HG02763 (cell line): ENCODE data around the gene CHD9NB.
"Not testable (repeated sequence)": the region's sequence is repeated elsewhere in the genome, so short reads cannot be mapped to it uniquely, and the experiment has no call there.

ENCODE experiments used
- ATAC-seq: cut with Tn5 transposase; IDR thresholded peaks from one replicate; pipeline ENCODE4 v1.9.1; 2021; ENCODE audit warnings: mild to moderate bottlenecking, moderate library complexity; ENCODE audit not compliant: unreplicated experiment

CHD9NB gene

DNA sequence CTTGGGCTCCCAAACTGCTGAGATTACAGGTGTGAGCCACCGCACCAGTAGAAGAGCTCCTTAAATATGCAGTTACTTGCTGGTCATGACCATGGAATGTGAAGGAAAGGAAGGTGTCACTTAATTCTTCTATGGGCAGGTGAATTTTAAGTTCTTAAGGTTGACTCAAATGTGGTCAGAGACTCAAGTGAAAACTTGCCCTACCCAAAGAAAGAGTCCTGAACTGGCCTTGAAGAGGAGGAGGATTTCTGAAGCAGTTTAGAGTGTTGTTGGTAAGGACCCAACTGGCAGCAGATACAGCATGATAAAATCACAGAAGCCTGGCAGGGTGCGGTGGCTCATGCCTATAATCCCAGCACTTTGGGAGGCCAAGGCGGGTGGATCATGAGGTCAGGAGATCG is 31.4 kb upstream of the CHD9NB start:
- no peak for ATAC-seq

DNA sequence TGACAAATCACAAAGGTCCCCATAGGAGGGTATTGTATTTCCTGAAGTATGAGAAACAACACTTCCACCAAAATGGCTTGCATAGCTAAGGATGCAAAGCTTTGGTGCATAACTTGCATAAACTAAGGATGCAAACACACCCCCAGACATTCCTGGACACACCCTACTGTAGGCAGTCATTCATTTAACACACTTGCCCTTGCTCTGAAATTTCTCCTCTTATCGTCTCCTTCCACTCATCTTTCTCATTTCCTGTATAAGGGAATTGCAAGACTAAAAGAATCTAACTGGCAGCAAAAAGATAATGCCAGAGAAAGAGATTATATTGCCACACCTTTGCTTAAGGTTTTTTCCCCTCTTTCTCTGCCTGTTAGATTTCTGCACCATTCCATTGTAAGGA is 30.4 kb upstream of the CHD9NB start:
- no peak for ATAC-seq

DNA sequence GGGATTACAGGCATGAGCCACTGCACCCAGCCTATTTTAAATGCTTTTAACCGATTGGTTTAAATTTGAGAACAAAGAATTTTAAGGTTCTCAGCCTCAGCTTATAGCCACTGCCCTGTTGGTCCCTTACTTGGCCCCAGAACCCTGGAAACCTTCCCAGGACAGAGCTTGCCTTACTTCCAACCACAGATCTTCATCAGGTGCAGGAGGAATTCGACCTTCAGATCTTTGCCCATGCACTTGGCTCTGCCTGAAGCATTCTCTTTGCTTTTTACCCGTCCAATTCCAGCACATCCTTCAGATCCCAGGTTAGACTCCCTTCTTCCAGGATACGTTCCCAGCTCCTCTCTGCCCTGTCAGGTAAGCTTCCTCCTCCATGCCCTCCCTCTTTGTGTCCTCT is 29.8 kb upstream of the CHD9NB start:
- no peak for ATAC-seq

DNA sequence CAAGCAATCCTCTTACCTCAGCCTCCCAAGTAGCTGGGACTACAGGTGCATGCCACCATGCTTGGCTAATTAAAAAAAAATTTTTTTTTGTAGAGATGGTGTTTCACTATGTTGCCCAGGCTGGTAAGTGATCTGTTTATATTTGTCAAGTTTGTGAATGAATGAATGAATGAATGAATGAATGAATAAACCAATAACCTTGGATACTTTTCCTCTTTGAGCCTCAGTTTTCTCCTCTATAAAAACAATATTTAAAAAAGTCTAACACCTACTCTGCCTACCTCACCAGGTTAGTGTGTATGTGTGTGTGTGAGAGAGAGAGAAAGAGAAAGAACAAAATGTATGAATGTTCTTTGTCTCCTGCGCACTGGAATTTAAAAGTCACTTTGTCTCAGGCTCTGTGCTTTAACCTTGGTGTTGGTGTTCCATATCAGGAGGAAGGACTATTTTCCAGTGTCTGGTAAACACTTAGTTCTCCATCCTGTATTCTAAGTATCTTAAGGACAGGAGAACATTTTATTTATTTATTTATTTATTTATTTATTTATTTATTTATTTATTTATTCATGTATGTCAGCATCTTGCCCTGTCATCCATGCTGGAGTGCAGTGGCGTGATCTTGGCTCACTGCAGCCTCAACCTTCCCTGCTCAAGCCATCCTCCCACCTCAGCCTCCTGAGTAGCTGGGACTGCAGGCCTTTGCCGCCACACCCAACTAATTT is 29.1 kb upstream of the CHD9NB start:
- no peak for ATAC-seq

DNA sequence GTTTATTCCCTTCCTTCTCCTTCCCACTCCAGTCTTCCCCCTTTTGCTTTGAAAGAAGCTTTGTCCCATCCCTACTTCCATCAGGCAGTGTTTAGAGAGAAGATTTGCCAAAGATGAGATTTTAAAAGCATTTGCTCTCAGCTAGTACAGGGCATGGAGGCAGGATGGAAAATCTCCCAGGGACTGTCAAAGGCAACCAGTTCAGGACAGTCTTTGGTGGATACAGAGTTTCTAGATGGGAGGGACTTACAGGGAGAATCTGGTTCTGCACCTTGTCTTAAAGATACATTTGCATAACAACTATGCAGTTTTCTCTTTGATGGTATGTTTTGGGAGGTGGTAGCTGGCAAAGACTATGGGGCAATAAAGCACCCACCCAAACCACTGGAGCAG is 28.3 kb upstream of the CHD9NB start:
- no peak for ATAC-seq

DNA sequence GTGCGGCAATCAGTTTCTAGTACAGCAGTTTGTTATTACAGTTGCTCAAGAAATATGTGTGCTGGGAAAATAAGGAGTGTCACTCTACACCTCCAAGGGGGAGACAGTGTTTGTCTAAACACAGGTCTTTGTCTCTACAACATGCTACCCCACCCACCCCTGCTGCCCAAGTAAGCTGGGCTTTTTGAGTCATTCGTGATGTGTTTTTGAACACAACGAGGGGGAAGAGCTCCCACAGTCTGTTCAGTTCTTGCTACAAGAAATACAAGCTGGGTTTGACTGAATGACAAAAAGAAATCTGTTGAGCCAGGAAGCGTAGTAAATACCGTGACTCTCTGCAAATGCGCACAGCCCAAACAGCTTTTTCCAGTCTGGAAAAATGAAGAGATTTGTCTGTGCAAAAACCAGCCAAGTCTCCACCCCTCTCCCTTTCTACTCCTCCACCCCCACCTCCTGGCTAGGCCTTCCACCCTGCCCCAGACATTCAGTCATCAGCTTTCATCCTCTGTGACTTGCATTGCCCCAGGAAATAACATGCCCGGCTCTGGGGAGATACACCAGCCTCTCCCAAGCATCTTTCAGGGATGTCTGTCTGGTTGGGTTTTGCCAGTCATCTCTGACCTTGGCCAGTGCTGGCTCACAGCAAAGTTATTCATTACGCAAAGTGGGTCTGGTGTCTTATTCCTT is 27.8 kb upstream of the CHD9NB start:
- ATAC-seq, result no peak

DNA sequence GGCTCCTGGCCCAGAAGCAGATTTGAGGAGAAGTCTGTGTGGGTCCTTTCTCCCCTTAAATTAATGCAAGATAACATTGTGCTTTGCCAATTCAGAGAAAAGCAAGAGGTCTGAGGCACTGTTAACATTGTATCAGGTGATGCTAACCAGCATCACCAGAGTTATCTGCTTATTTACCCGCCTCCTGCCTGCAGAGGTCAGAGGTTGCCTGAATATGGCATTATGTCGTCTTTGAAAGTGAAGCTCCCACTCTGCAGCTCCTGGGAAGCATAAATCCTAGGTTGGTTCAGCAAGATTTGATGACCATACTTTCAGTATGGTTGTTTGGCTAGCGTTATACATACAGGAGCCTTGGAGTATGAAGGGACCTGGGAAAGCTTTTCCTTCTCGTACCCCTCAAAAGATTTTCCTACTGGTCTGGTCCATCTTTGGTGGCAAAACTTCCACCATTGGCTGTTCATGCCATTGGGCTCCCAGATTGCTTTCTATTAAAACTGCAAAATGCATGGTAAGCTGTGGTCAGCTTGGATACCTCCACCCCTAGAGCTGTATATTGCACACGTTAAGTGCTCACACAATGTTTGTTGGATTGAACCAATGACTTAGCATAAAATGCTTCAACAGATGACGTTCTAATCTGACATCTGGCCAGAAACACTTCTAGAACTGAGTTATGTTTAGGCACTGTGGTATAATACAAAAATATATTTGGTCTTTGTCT is 26.2 kb upstream of the CHD9NB start:
- no peak for ATAC-seq

DNA sequence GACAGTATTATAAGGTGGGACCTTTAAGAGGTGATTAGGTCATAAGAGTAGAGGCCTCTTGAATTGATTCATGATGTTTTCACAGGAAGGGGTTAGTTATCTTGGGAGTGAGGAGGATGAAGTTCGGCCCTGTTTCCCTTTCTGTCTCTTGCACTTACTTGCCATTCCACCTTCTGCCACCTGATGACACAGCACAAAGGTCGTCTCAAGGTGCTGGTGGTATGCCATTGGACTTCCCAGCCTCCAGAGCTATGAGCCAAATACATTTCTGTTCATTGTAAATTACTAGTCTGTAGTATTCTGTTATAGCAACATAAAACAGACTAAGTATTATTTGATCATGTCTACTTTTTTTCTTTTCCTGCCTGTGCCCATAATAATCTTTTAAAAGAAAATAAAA is 25.6 kb upstream of the CHD9NB start:
- no peak for ATAC-seq

DNA sequence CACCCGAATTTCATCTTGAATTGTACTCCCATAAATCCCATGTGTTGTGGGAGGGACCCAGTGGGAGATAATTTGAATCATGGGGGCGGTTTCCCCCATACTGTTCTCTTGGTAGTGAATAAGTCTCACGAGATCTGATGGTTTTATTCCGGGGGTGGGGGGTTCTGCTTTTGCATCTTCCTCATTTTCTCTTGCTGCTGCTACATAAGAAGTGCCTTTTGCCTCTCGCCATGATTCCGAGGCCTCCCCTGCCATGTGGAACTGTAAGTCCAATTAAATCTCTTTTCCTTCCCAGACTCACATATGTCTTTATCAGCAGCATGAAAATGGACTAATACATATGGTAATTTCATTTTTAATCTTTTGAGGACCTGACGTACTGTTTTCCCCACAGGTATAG is 22.8 kb upstream of the CHD9NB start:
- ATAC-seq, result not testable (repeated sequence)

DNA sequence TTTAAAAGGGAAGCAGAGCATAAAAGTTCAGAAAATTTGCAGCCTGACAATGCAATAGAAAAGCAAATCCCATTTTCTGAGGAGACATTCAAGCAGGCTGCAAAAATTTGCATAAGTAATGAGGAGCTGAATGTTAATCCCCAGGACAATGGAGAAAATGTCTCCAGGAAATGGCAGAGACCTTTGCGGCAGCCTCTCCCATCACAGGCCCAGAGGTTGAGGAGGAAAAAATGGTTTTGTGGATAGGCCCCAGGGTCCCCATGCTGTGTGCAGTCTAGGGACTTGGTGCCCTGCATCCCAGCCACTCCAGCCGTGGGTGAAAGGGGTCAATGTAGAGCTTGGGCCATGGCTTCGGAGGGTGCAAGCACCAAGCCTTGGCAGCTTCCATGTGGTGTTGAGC is 21.6 kb upstream of the CHD9NB start:
- not testable (repeated sequence) for ATAC-seq

DNA sequence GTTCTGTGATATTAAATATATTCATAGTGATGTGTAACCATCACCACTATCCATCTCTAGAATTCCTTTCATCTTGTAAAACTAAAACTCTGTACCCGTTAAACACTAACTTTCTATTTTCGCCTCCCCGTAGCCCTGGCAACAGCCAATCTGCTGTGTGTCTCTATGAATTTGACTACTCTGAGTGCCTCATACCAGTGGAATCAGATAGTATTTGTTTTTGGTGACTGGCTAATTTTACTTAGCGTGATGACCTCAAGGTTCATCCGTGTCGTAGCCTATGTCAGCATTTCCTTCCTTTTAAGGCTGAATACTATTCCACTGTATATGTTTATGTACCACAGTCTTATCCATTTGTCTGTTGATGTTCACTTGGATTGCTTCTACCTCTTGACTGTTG is 20.3 kb upstream of the CHD9NB start:
- ATAC-seq, result no peak

DNA sequence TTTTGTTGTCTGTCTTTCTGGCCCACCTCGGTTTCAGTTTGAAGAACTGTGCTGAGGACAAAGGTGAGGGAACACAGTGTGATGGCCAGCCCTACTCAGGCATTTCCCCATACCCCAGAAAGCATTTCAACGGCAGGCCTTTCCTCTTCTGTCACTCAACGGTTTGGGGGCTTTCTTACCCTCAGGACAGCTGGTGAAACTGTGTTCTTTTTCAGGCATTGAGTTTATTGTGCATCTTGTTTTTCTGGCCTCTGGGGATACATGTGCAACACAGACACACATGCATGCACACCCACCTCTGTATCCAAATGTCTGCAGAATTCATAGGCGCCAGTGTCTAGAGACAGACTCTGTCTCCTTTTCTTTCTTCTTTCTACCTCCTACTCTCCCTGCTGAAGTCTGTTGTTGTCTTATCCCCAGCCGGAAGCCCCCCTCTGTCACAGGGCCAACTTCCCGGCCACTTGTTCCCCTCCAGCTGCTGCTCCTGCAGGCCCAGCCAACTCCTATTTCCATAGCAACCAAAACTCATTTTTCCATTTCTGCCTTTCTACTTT is 19.1 kb upstream of the CHD9NB start:
- peak; percentile 49 for ATAC-seq

DNA sequence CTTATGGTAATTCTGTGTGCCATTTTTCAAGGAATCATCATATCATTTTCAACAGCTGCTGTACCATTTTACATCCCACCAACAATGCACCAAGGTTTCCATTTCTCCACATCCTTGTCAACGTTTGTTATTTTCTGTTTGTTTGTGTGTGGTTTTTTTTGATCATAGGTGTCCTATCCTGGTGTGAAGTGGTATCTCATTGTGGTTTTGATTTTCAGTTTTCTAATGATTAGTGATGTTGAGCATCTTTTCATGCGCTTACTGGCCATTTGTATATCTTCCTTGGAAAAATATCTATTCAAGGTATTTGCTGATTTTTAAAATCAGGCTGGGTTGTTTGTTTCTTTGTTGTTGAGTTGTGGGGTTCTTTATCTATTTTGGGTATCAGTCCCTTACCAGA is 17.1 kb upstream of the CHD9NB start:
- no peak for ATAC-seq

DNA sequence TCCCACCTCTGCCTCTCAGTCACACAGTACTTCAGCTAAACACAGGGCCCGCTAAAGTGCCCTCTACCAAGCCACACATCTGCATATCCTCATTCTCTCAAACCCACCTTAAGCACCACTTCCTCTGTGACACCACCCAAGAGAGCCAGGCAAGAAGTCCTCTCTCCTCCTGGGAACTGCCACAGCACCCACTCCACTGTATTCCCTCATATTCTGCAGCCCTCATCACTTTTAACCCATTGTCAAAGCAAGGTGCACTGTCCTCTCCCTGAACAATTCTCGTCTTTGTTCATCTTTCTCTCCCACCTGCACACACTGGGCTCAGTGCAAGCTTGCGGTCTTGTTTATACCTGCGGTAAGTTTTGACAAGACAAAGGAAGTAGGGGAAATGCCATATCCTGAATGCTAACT is 15.7 kb upstream of the CHD9NB start:
- peak; percentile 65 for ATAC-seq

DNA sequence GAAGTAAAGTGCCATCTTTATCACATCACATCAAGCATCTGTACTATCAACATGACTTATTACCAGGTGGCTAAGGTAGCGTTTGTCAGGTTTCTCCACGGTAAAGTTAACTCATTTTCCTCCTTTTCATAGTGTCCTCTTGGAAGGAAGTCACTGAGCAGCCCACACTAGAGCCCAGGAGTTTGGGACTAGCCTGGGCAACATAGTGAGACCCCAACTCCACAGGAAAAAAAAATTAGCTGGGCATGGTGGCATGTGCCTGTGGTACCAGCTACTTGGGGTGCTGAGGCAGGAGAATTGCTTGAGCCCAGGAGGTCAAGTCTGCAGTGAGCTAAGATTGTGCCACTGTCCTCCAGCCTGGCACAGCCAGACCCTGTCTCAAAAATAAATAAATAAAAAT is 15.0 kb upstream of the CHD9NB start:
- ATAC-seq, result no peak

DNA sequence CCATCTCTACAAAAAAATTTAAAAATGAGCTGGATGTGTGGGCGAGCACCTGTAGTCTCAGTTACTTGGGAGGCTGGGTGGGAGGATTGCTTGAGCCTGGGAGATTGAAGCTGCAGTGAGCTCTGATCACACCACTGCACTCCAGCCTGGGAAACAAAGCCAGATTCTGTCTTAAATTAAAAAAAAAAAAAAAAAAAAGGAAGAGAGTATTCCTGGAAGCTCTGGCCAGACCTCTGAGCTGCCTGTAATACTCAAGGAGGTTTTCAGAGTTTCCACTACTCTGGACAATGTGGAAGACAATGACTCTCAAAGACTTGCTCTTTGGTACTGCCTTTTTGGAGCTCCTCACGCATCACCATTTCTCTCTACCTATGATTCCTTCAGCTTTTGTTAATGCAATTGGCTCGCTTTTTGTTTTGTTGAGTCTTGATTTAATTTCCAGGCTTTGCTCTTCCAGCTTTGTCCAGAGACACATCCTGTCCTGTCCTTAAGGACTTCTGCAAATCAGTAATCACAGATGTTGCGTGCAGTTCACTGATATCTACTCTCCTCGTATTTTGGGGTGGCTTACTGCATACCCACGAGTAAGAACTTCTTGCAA is 12.9 kb upstream of the CHD9NB start:
- ATAC-seq, result no peak

DNA sequence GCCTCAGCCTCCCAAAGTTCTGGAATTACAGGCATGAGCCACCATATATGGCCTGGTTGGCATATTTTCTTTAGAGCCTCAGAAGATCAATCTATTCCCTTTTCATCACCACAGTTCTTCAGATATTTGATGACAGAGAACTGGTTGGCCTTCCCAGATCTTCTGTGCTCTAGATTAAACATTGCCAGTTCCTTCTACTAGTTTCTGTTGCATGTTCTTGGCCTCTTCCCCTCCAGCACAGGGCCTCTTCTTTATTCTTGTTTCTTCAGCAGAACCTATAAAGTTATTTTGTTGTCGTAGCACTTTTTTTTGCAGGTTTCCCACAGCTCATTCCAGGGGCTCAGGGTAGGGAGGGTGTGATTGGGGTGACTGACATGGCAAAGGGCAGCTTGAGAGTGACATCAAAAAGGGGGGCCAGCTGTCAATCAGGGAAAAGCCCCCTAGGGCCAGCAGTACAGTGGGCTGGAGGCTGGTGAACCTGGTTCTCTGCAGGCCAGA is 11.4 kb upstream of the CHD9NB start:
- ATAC-seq, result no peak

DNA sequence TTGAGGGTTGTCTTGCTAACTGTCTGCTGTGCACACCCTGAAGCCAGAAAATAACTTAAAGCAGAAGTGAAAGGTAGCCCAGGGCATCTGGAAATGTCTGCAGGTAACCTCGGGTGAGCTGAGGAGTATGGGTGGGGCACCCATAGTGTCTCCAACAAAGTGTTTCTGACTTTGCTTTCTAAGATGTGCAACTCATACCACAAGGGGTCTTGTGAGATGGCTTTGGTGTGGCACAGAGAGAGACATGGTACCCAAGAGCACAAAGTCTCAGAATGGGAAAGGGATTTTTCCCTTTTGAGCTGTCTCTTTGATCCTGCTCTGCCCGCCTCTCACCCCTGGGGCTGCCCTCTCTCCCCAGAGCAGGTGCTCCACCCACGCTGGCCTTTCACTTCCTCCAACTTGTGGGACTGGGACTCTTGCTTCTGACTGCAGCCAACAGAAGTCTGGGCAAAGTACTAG is 9.0 kb upstream of the CHD9NB start:
- ATAC-seq, result peak; percentile 86

DNA sequence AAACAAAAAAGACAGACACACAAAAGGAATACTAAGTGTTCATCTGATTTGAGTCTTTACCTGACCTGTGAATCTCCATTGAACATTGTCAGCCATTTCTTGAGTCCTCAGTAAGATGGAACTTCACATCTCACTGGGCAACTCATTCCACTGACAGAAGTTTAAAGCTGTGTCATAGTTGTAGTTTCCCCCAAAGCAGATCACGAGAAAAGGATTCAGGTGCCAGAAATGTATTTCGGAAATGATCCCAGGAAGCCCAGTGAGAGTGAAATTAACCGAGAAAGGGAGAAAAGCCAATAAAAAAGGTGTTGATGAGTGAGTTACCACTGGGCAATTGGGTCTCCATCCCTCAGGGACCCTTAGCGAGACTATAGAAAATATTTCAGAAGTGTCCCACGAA is 8.6 kb upstream of the CHD9NB start:
- ATAC-seq, result no peak

DNA sequence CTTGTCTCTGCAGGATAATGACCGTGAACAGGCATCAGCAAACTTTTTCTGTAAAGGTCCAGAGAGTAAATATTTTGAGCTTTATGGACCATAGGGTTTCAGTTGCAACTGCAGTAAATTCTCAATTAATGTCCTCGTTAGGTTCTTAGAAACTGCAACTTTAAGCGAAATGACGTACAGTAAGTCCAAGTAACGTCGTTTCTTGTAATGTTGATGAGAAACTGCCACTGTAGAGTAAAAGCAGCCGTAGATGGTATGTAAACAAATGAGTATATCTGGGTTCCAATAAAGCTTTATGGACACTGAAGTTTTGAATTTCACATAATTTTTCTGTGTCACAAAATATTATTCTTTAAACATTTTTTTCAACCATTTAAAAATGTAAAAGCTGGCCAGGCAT is 7.0 kb upstream of the CHD9NB start:
- ATAC-seq, result no peak

DNA sequence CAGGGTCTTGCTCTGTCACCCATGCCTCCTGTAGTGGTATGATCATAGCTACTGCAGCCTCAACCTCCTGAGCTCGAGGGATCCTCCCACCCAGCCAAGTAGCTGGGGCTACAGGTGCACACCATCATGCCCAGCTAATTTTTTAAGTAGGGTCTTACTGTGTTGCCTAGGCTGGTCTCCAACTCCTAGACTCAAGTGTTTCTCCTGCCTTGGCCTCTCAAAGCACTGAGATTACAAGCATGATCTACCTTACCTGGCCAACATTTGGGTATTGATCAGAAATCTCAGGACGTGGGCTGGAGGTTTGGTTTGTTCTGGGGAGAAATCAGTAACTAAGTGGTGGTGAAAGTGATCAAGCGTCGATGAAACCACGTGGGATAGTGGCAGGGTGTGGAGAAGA is 6.2 kb upstream of the CHD9NB start:
- no peak for ATAC-seq
